Urinary bladder (tissue), 4 donors: Measurements from ENCODE around the gene POLR1B. TPM values are rescaled to one million over a fixed set of nuclear protein-coding genes. Genes with fewer than 3 reads are reported as not detected.

Experiments
- DNase-seq: peaks from one replicate; pipeline ENCODE4 v3.0.0-alpha.2; 2015; ENCODE audit errors: extremely low spot score
- H3K27ac ChIP-seq: one replicate; pipeline ENCODE4 v1.5.1; 2013; ENCODE audit warnings: low read depth, mild to moderate bottlenecking, moderate library complexity
- H3K36me3 ChIP-seq: one replicate; pipeline ENCODE4 v1.6.1; 2013; ENCODE audit warnings: mild to moderate bottlenecking, moderate library complexity; ENCODE audit not compliant: insufficient read depth
- H3K4me1 ChIP-seq: one replicate; pipeline ENCODE4 v1.6.1; 2013; ENCODE audit warnings: mild to moderate bottlenecking, moderate library complexity; ENCODE audit not compliant: insufficient read depth
- H3K4me3 ChIP-seq: one replicate; pipeline ENCODE4 v1.5.1; 2013; ENCODE audit warnings: low read depth, low read length
- WGBS: extraction: QIAGEN DNeasy Blood & Tissue Kit; methylation state at CpG from one replicate; pipeline ENCODE4 v1.1.7; 2013; 5-methylcytosine and 5-hydroxymethylcytosine counted together
- polyA plus RNA-seq: library from polyadenylated mRNA; stranded (reverse); fragments of 200-250 nt; gene quantifications from one replicate; pipeline ENCODE4 v1.2.3, GENCODE V29; 2013
- total RNA-seq: library from RNA; depleted of rRNA; stranded (reverse); fragments of >200 nt; gene quantifications from one replicate; pipeline ENCODE4 v1.2.3, GENCODE V29; 2014
- donor health status: healthy with polysubstance abuse.
- donor health status: healthy.

The POLR1B gene
- total and polyA plus RNA-seq, 2 donors: 6.4 to 19.6 TPM

DNA sequence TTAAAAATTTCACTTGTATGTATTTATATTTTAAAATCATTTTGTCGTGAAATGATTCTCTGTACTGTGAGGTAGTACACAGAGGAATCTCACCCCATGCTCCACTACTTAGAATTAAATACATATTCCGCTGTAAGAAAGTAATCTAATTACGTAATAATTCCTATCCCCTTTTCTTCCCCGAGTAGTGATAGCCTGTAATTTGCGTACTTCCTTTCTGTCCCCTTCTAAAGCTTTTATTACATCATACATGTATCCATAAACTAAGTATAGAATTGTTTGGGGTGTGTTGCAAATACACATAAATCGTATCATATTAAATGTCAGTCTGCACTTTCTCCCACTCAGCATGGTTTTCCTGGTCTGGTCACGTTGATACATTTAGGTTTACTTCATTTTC is 29.7 kb downstream of the POLR1B start:
- Histone ChIP-seq H3K4me1 (no peaks in the 10 kb centered on the region), H3K27ac (no peak overlapping the region), H3K4me3 (no peak overlapping the region), H3K36me3 (peaks cover 12% of the 10 kb centered on the region)
- no peak for DNase-seq
- 85% methylated on average over 7 of the region's 7 CpGs for WGBS

DNA sequence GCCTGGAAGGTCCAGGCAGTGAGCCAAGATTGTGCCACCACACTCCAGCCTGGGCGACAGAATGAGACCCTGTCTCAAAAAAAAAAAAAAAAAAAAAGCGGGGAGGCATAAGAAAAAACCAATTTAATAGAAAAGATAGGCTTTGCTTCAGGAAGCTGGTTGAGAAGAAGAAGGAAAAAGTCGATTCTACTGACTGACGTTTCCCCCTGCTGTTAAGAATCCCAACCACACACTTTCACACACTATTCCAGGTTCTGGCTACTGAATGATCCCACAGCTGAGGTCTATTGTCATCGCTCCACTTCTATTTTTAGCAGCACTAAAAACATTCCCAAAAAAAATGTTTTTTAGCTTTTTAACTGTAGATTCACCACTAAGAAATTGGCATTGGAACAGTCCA is 35.5 kb downstream of the POLR1B start:
- WGBS: 59% methylated on average over 5 of the region's 5 CpGs
- H3K27ac ChIP-seq: no peak overlapping the region
- DNase-seq: no peak
- H3K4me3 ChIP-seq: no peak overlapping the region
- no peaks in the 10 kb centered on the region for H3K4me1 ChIP-seq
- H3K36me3 ChIP-seq: peaks cover 6% of the 10 kb centered on the region

DNA sequence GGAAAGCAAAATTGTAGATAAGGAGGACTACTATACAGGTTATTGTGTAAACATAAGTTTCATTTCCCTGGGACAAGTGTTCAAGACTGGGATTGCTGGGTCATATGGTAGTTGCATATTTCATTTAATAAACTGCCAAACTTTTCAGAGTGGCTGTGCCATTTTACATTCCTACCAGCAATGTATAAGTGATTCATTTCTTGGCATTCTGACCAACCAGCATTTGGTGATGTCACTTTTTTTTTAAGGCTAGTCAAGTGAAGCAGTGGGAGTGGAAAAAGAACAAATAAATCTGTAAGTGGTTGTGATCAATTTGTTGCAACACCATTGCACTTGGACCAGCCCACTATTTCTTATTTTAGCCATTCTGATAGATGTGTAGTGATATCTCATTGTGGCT is 37.0 kb downstream of the POLR1B start:
- no peak overlapping the region for H3K4me3 ChIP-seq
- no peaks in the 10 kb centered on the region for H3K4me1 ChIP-seq
- no peak overlapping the region for H3K27ac ChIP-seq
- peaks cover 3% of the 10 kb centered on the region for H3K36me3 ChIP-seq
- DNase-seq: no peak

DNA sequence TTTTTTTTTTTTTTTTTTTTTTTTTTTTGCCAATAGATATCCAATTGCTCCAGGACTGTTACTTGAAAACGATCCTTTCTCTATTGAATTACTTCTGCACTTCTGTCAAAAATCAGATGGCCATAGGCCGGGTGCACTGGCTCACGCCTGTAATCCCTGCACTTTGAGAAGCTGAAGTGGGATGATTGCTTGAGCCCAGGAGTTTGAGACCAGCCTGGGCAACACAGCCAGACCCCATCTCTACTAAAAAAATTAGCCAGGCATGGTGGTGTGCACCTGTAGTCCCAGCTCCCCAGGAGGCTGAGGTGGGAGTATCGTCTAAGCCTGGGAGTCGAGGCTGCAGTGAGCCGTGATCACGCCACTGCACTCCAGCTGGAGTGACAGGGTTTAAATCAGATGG is 37.8 kb downstream of the POLR1B start:
- Histone ChIP-seq H3K4me1 (no peaks in the 10 kb centered on the region), H3K36me3 (peaks cover 1% of the 10 kb centered on the region), H3K27ac (no peak overlapping the region), H3K4me3 (no peak overlapping the region)
- no peak for DNase-seq
- 91% methylated on average over 7 of the region's 7 CpGs for WGBS

DNA sequence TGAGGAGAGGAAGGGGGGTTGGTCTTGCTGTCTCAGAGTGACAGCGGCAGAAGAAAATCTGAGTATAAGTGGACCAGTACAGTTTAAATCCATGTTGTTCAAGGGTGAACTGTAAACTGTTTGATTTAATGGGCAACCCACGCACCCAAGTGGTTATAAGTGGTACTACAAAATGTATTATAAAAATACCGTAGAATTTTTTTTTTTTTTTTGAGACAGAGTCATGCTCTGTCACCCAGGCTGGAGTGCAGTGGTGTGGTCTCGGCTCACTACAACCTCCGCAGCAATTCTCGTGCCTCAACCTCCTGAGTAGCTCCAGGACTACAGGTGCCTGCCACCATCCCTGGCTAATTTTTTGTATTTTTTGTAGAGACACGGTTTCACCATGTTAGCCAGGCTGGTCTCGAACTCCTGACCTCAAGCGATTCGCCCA is 40.1 kb downstream of the POLR1B start:
- no peak overlapping the region for H3K27ac ChIP-seq
- WGBS: 43% methylated on average over 10 of the region's 10 CpGs
- no peak overlapping the region for H3K4me3 ChIP-seq
- peak; percentile 54 for DNase-seq
- H3K36me3 ChIP-seq: no peaks in the 10 kb centered on the region
- peaks cover 2% of the 10 kb centered on the region for H3K4me1 ChIP-seq

DNA sequence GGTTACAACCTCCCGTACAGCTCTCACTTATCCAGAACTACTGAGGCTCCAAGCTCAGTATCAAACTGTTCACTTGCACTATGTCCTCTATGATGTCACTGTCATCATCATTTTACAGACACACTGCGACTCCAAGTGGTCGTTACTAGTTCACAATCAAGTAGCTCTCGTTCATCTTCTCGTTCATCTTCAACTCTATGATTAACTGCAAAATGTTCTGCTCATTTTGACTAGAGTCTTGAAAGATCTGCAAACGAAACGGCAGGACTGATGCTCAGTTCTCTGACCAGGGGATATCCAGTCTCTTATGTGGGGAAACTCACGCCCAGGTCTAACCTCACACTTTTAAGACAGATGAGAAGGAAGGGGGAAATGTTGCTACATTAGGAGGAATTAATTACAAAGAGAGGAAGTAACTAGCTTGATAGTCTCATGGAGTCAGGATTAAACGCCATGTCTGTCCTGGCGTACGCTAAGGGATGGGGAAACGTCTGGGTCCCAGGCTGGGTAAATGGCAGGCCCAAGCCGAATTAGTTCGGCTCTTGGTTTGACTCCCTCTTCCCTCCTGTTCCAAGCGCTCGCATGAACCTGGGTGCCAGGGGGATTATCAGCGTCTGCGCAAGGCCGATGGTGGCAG is 41.4 kb downstream of the POLR1B start:
- peak; percentile 18 for DNase-seq
- 35% methylated on average over 19 of the region's 19 CpGs for WGBS

DNA sequence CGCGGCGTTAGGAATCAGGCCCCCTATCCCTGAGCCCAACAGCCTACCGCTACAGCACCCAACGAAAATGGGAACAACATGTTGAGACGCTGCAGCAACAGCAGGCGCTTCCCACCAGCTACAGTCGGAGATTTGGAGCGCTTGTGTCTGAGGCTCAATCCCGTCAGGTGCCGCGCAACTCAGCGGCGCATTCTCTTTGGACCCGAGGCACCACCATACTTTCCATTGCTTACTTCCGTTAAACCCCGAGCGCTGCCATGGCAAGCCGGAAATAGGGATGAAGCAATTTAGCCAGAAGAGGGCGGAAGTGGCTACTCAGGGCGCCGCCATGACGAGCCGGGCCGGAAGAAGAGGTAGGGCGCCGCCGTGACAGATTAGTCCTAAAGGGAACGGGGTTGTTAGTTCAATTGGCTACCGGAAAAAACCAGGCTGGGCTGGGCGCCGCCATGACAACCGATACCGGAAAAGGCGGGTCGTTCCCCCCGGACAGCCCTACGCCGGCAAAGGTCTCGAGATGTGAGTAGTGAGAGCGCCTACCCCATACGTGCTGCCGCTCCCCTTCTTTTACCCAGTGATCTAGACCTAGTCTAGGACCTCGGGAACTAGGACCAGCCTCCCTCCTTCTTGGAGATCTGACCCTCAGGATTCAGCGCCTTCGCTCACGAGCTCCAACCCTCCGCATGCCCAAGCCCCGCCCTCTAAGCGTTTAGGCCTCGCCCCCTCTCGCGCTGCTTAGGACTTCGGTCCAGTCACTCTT is 42.0 kb downstream of the POLR1B start, which contains the start of gene CHCHD5:
CHCHD5 (plus strand) TSS at position 476 of the 757 bp plus-strand sequence; CDS start at position 515, 39 bp downstream.
- no peaks in the 10 kb centered on the region for H3K36me3 ChIP-seq
- peak within 1 kb of the TSS; percentile 93 for H3K27ac ChIP-seq
- WGBS: under 1% methylated on average over 54 of the region's 54 CpGs
- peak; percentile 92 for DNase-seq
- H3K4me1 ChIP-seq: peaks cover 2% of the 10 kb centered on the region
- peak within 1 kb of the TSS; percentile 52 for H3K4me3 ChIP-seq

More for the DNA sequence above, 41.4 kb downstream of the POLR1B start:
- H3K4me3 ChIP-seq: peak overlapping the region; percentile 52
- peak overlapping the region; percentile 86 for H3K27ac ChIP-seq
- no peaks in the 10 kb centered on the region for H3K36me3 ChIP-seq
- H3K4me1 ChIP-seq: peaks cover 2% of the 10 kb centered on the region

DNA sequence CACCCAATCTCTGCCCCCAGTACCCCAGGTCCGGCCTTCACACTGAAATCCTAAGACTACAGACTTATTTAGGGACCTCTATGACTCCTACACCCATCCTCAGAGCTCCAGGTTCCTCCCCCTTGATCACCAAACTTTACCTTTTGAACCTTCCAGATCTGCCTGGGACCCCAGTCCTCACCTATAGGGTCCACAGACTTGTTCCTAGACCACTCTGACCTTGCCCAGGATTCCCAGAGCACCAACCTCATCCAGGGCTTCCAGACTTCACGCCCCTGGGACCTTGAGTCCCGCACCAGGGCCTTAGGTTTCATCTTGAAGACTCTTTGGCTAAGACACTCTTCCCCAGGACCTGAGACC is 42.6 kb downstream of the POLR1B start:
- WGBS: 62% methylated on average over 3 of the region's 3 CpGs
- Histone ChIP-seq H3K4me3 (peak overlapping the region; percentile 52), H3K4me1 (peaks cover 2% of the 10 kb centered on the region), H3K27ac (peak overlapping the region; percentile 93), H3K36me3 (no peaks in the 10 kb centered on the region)
- no peak for DNase-seq

DNA sequence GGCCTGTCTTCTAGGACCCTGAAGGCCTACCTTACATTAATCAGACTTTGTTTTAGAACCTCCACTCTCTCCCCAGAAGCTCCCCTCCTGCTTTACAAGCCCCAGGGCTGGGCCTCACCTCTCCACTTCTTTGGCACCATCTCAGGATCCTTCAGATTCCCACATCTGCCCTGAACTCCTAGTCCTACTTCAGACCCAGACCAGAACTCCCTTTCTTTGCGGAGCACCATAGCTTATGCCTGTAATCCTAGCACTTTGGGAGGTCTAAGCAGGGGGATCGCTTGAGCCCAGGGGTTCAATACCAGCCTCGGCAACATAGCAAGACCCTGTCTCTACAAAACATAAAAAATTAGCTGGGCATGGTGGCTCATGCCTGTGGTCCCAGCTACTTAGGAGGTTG is 43.1 kb downstream of the POLR1B start:
- Histone ChIP-seq H3K4me1 (peaks cover 2% of the 10 kb centered on the region), H3K27ac (peak overlapping the region; percentile 93), H3K36me3 (no peaks in the 10 kb centered on the region), H3K4me3 (no peak overlapping the region)
- no peak for DNase-seq
- WGBS: 97% methylated on average over 3 of the region's 3 CpGs

DNA sequence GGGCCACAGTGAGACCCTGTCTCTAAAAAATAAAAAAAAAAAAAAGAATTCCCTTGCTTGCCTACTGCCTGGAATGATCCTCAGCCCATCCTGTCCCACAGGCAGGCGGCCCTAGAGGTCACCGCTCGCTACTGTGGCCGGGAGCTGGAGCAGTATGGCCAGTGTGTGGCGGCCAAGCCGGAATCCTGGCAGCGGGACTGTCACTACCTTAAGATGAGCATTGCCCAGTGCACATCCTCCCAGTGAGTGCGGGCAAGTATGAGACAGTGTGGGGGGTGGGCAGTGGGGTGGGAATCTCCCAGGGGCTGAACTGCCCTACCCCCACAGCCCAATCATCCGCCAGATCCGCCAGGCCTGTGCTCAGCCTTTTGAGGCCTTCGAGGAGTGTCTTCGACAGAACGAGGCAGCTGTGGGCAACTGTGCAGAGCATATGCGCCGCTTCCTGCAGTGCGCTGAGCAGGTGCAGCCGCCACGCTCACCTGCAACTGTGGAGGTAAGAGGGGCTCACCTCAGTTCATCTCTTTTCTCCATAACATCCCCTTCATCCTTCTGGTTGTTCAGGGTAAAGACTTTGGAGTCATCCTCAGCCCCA is 43.7 kb downstream of the POLR1B start:
- DNase-seq: no peak
- H3K4me3 ChIP-seq: no peak overlapping the region
- WGBS: 96% methylated on average over 18 of the region's 18 CpGs
- H3K4me1 ChIP-seq: peaks cover 2% of the 10 kb centered on the region
- no peak overlapping the region for H3K27ac ChIP-seq
- H3K36me3 ChIP-seq: no peaks in the 10 kb centered on the region

DNA sequence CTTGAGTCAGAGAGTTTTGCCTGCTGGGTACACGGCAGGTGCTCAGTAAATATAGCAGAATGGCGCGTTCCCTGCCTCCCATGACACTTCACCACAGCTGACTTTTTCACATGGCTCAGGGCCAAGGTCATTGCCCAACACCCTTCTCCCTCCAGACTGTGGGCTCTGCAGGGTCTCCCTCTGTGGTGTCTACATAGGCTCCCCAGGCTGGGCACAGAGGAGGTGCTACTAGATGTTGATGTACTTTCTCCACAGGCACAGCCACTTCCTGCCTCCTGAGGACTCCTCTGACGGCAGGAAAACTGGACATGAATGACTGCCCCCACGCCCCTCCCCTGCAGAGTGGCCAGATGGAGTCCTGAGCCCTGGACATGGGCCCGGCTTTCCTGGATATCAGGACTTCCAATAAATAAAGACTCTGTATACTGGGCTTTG is 46.4 kb downstream of the POLR1B start:
- 79% methylated on average over 6 of the region's 6 CpGs for WGBS

DNA sequence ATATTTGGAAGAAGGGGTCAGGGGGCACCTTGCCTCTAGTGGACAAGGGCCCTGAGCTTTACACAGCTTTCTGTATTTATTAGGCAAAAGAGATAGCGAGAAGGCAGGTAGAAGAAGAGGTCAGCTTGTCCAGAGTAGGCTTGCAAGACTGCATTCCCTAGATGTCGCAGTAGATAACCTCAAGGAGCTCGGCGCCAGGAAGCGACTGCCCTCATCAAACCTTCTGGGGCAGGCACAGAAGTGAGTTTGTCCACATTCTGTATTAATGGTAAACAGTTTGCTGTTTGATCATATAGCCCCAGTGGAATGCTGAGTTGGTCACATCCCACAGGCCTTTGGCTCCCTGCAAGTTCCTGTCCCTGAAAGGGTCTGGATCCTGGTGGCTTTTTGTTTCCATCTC is 49.1 kb downstream of the POLR1B start:
- Histone ChIP-seq H3K36me3 (no peaks in the 10 kb centered on the region), H3K4me3 (no peak overlapping the region), H3K27ac (no peak overlapping the region), H3K4me1 (no peaks in the 10 kb centered on the region)
- 84% methylated on average over 5 of the region's 5 CpGs for WGBS
- no peak for DNase-seq

More for the DNA sequence above, 46.4 kb downstream of the POLR1B start:
- Histone ChIP-seq H3K36me3 (no peaks in the 10 kb centered on the region), H3K27ac (peak overlapping the region; percentile 12), H3K4me3 (no peak overlapping the region), H3K4me1 (peaks cover 2% of the 10 kb centered on the region)
- DNase-seq: no peak

DNA sequence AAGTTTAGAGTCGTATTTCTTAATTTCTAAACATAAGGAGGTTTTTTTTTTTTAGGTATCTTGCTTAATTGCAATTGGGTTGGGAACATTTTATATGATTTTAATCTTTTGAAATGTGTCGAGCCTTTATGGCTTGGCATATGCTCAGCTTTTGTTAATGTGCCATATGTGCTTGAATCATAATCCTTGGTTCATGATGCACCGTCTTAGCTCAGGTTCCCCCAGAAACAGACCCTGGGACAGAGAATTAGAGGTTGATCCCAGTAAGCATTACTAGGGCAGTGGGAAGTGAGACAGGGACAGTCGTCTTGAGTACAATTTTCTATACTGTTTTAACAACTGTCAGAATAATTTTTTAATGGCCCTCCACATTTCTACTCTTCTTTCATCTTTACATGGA is 51.5 kb downstream of the POLR1B start:
- WGBS: 81% methylated on average over 4 of the region's 4 CpGs
- no peaks in the 10 kb centered on the region for H3K4me1 ChIP-seq

More for the DNA sequence above, 51.5 kb downstream of the POLR1B start:
- no peak overlapping the region for H3K4me3 ChIP-seq
- H3K27ac ChIP-seq: no peak overlapping the region
- no peaks in the 10 kb centered on the region for H3K36me3 ChIP-seq
- no peak for DNase-seq
